H1 (cell line): ENCODE data around the gene ANKMY2. TPM values are rescaled to one million over a fixed set of nuclear protein-coding genes. Genes with fewer than 3 reads are reported as not detected.

ENCODE experiments used
- CTCF ChIA-PET: fragments of 300-600 bp; sonication (Branson Sonifier 250); formaldehyde crosslinking; loops from one replicate; lab custom pipeline; 2021; ENCODE audit not compliant: partially characterized antibody; lab: Charles Lee
- POLR2A ChIA-PET: fragments of 300-600 bp; sonication (Branson Sonifier 250); formaldehyde crosslinking; loops from one replicate; lab custom pipeline; 2021; ENCODE audit warnings: inconsistent platforms; ENCODE audit not compliant: partially characterized antibody; lab: Charles Lee
- DNase-seq, 2 experiments: peaks; one replicate each; pipeline versions ENCODE4 v3.0.0 to v3.0.0-alpha.2; 2010 to 2022; ENCODE audit warnings: low spot score in 2 of 2, low read depth in 1 of 2, mixed read lengths in 1 of 2
- FAIRE-seq: peaks from 2 replicates; lab custom pipeline; 2011; peaks lifted over from hg19 to GRCh38; lab: Jason Lieb, UNC
- H2AFZ ChIP-seq: 2 replicates; pipeline ENCODE4 v1.8.1; 2012; ENCODE audit warnings: low read length, inconsistent platforms
- H2AK5ac ChIP-seq: 2 replicates; pipeline ENCODE4 v1.6.1; 2013; ENCODE audit warnings: low read depth, low read length
- H2BK120ac ChIP-seq: replicated peaks from 2 replicates; pipeline ENCODE3; 2013; ENCODE audit warnings: low read depth, low read length, inconsistent platforms
- H2BK12ac ChIP-seq: 2 replicates; pipeline ENCODE4 v1.6.1; 2013; ENCODE audit warnings: low read depth, low read length
- H2BK15ac ChIP-seq: 2 replicates; pipeline ENCODE4 v1.6.1; 2013; ENCODE audit warnings: low read length
- H2BK20ac ChIP-seq: 2 replicates; pipeline ENCODE4 v1.6.1; 2013; ENCODE audit warnings: low read length
- H2BK5ac ChIP-seq: 2 replicates; pipeline ENCODE4 v1.6.1; 2013; ENCODE audit warnings: low read depth, low read length
- H3K14ac ChIP-seq: 2 replicates; pipeline ENCODE4 v1.6.1; 2013; ENCODE audit warnings: inconsistent platforms; ENCODE audit not compliant: insufficient read length
- H3K18ac ChIP-seq: 2 replicates; pipeline ENCODE4 v1.6.1; 2013; ENCODE audit warnings: low read length; ENCODE audit errors: extremely low read depth
- H3K23ac ChIP-seq: 2 replicates; pipeline ENCODE4 v1.6.1; 2013; ENCODE audit warnings: inconsistent platforms; ENCODE audit not compliant: insufficient read length
- H3K23me2 ChIP-seq: 2 replicates; pipeline ENCODE4 v1.6.1; 2013; ENCODE audit warnings: low read depth, low read length
- H3K27ac ChIP-seq: 2 replicates; pipeline ENCODE4 v1.6.1; 2011; ENCODE audit warnings: low read depth, low read length, inconsistent platforms
- H3K27me3 ChIP-seq, 4 experiments: replicated peaks in 1 of 4; 1 replicate in 1 of 4; 2 replicates in 3 of 4; pipeline versions ENCODE4 v1.6.1 to v1.8.1; 2011 to 2013; ENCODE audit warnings: low read length in 3 of 4, mild to moderate bottlenecking in 3 of 4, inconsistent platforms in 2 of 4, mixed read lengths in 2 of 4, moderate library complexity in 1 of 4; ENCODE audit not compliant: control insufficient read depth in 3 of 4, insufficient read depth in 3 of 4; ENCODE audit errors: extremely low read depth in 1 of 4
- H3K36me3 ChIP-seq, 4 experiments: 2 replicates each; pipeline versions ENCODE4 v1.6.1 to v1.8.1; 2011 to 2013; ENCODE audit warnings: mild to moderate bottlenecking in 4 of 4, low read length in 3 of 4, moderate library complexity in 2 of 4, control low read depth in 1 of 4, inconsistent platforms in 1 of 4; ENCODE audit not compliant: insufficient read depth in 4 of 4, control insufficient read depth in 2 of 4
- H3K4ac ChIP-seq: replicated peaks from 2 replicates; pipeline ENCODE3; 2013; ENCODE audit warnings: low read length, low read depth, mixed read lengths, inconsistent platforms; ENCODE audit not compliant: insufficient read length
- H3K4me1 ChIP-seq, 4 experiments: replicated peaks in 1 of 4; 1 replicate in 1 of 4; 2 replicates in 3 of 4; pipeline versions ENCODE4 v1.6.1 to v1.8.1; 2011 to 2013; ENCODE audit warnings: low read length in 3 of 4, inconsistent platforms in 2 of 4, mixed read lengths in 1 of 4; ENCODE audit not compliant: insufficient read depth in 4 of 4, control insufficient read depth in 3 of 4
- H3K4me2 ChIP-seq, 2 experiments: 2 replicates each; pipeline versions ENCODE4 v1.6.1 to v1.8.1; 2011 to 2013; ENCODE audit warnings: low read depth in 2 of 2, low read length in 2 of 2, control low read depth in 1 of 2, inconsistent platforms in 1 of 2, mild to moderate bottlenecking in 1 of 2; ENCODE audit not compliant: insufficient read depth in 1 of 2
- H3K4me3 ChIP-seq, 4 experiments: fragments of 200-600, 300-600 bp in 1 of 4; sonication (generic), shearing (Covaris generic), sonication (Bioruptor Twin) in 1 of 4; 2 replicates each; pipeline versions ENCODE4 v1.5.1 to v1.8.1; 2011 to 2016; ENCODE audit warnings: low read length in 4 of 4, low read depth in 3 of 4, control low read depth in 2 of 4, inconsistent platforms in 2 of 4, mild to moderate bottlenecking in 2 of 4, mixed read lengths in 1 of 4, moderate library complexity in 1 of 4; ENCODE audit not compliant: insufficient read depth in 2 of 4; ENCODE audit errors: extremely low read depth in 1 of 4
- H3K56ac ChIP-seq: replicated peaks from 2 replicates; pipeline ENCODE3; 2013; ENCODE audit warnings: low read depth, mild to moderate bottlenecking, mixed read lengths, low read length, inconsistent platforms; ENCODE audit not compliant: insufficient read length
- H3K79me1 ChIP-seq: 2 replicates; pipeline ENCODE4 v1.6.1; 2013; ENCODE audit warnings: low read depth, low read length, control low read depth
- H3K79me2 ChIP-seq, 2 experiments: 2 replicates each; pipeline versions ENCODE4 v1.6.1 to v1.8.1; 2012 to 2013; ENCODE audit warnings: low read length in 2 of 2, mild to moderate bottlenecking in 2 of 2, inconsistent platforms in 1 of 2; ENCODE audit not compliant: insufficient read depth in 2 of 2, control insufficient read depth in 1 of 2
- H3K9ac ChIP-seq, 4 experiments: replicated peaks in 1 of 4; 1 replicate in 1 of 4; 2 replicates in 3 of 4; pipeline versions ENCODE4 v1.6.1 to v1.8.1; 2011 to 2013; ENCODE audit warnings: low read depth in 3 of 4, low read length in 3 of 4, control low read depth in 2 of 4, mild to moderate bottlenecking in 2 of 4, moderate library complexity in 2 of 4, inconsistent platforms in 1 of 4; ENCODE audit errors: extremely low read depth in 1 of 4
- H3K9me3 ChIP-seq, 2 experiments: 2 replicates each; pipeline versions ENCODE4 v1.6.1 to v1.8.1; 2012 to 2013; ENCODE audit warnings: mild to moderate bottlenecking in 2 of 2, moderate library complexity in 2 of 2, control low read depth in 1 of 2, inconsistent platforms in 1 of 2, low read depth in 1 of 2, low read length in 1 of 2, mixed read lengths in 1 of 2; ENCODE audit not compliant: insufficient read depth in 2 of 2
- H4K20me1 ChIP-seq, 2 experiments: replicated peaks in 1 of 2; 2 replicates each; pipeline versions ENCODE3 to v1.8.1; 2011 to 2013; ENCODE audit warnings: inconsistent platforms in 2 of 2, low read length in 2 of 2, mild to moderate bottlenecking in 1 of 2; ENCODE audit not compliant: insufficient read depth in 2 of 2, control insufficient read depth in 1 of 2
- H4K5ac ChIP-seq: 2 replicates; pipeline ENCODE4 v1.6.1; 2013; ENCODE audit warnings: low read length, low read depth, mixed read lengths, inconsistent platforms; ENCODE audit not compliant: insufficient read length
- H4K8ac ChIP-seq: 2 replicates; pipeline ENCODE4 v1.8.0; 2013; ENCODE audit warnings: mild to moderate bottlenecking, moderate library complexity, low read length, inconsistent platforms; ENCODE audit not compliant: insufficient read depth; ENCODE audit errors: extremely low read depth
- H4K91ac ChIP-seq: replicated peaks from 2 replicates; pipeline ENCODE3; 2013; ENCODE audit warnings: low read length, mixed read lengths, inconsistent platforms; ENCODE audit not compliant: insufficient read length
- KDM4A ChIP-seq: IDR thresholded peaks from one replicate; pipeline ENCODE4 v1.7.1; 2012; ENCODE audit warnings: low read depth, mild to moderate bottlenecking, moderate library complexity, low read length, inconsistent platforms; ENCODE audit not compliant: severe bottlenecking
- MAX ChIP-seq: IDR thresholded peaks from 2 replicates; pipeline ENCODE4 v1.6.1; 2012; ENCODE audit warnings: inconsistent platforms
- NANOG ChIP-seq: IDR thresholded peaks from 2 replicates; pipeline ENCODE4 v1.6.1; 2011; ENCODE audit warnings: low read length, low read depth, mild to moderate bottlenecking, inconsistent platforms; ENCODE audit not compliant: insufficient read depth, poor library complexity, severe bottlenecking
- RAD21 ChIP-seq, 2 experiments: IDR thresholded peaks in 1 of 2; conservative IDR thresholded peaks in 1 of 2; 2 replicates each; pipeline ENCODE4 v1.6.1; 2011; ENCODE audit warnings: low read depth in 2 of 2, low read length in 2 of 2, improper control_type of control experiment in 1 of 2, inconsistent platforms in 1 of 2, mild to moderate bottlenecking in 1 of 2, moderate library complexity in 1 of 2
- RFX5 ChIP-seq: IDR thresholded peaks from 2 replicates; pipeline ENCODE4 v1.6.1; 2011; ENCODE audit warnings: low read depth, low read length, improper control_type of control experiment, borderline replicate concordance
- WGBS, 2 experiments: shearing (Covaris generic) in 1 of 2; methylation state at CpG; one replicate each; pipeline versions ENCODE4 v1.1.6 to v1.1.7; 2013 to 2015; ENCODE audit warnings: low lambda C conversion rate in 2 of 2, mixed read lengths in 2 of 2, inconsistent platforms in 1 of 2, low coverage in 1 of 2, missing lambda C conversion rate in 1 of 2; ENCODE audit not compliant: insufficient replicate concordance in 2 of 2, insufficient coverage in 1 of 2, insufficient read length in 1 of 2; ENCODE audit errors: extremely low coverage in 1 of 2, missing lambda C conversion rate in 1 of 2; 5-methylcytosine and 5-hydroxymethylcytosine counted together
- polyA plus RNA-seq, 7 experiments: library from polyadenylated mRNA; depleted of rRNA in 3 of 7; stranded (reverse) in 5 of 7; unstranded in 2 of 7; fragments of >200 nt in 5 of 7; fragments of 200-250 nt in 2 of 7; gene quantifications; 1 replicate in 5 of 7; 2 replicates in 1 of 7; 4 replicates in 1 of 7; pipeline versions ENCODE4 v1.2.1 to v1.2.3, GENCODE V29; 2011 to 2013; ENCODE audit warnings: missing spikeins in 2 of 7, mixed read lengths in 2 of 7
- total RNA-seq: library from RNA; stranded (reverse); fragmentation: NEBNext Ultra II Directional; extraction: Animal tissue kit (Norgen Biotek cat#: 25700); gene quantifications from 2 replicates; pipeline ENCODE4 v1.2.1, GENCODE V29; 2021

Gene ANKMY2
- total and polyA plus RNA-seq, 2 of the 8 experiments (the other 6 are each of a cell fraction or from before 2014, with no cell fraction given), result 5.2 to 9.3 TPM

GRCh38 chr7:16562456-16563220, 82.9 kb downstream of the ANKMY2 start:
- no peak overlapping the region for H2BK15ac ChIP-seq
- CTCF ChIA-PET, result interaction anchor here (0.7 to 3.3 kb wide), 8 partner anchors 9 to 1547 kb away, joined by 3 to 27 read pairs (median 4); no protein-coding TSS in a partner anchor
- no peaks in the 10 kb centered on the region for H4K20me1 ChIP-seq
- no peak overlapping the region for H2BK12ac ChIP-seq
- H2AFZ ChIP-seq, result 0 out of 2 replicates have a peak overlapping the region, but pooled peaks have one; percentile 73
- H2BK5ac ChIP-seq, result no peak overlapping the region
- H4K8ac ChIP-seq, result no peak overlapping the region
- H3K36me3 ChIP-seq, result no peaks in the 10 kb centered on the region
- H2AK5ac ChIP-seq, result no peak overlapping the region
- no peaks in the 10 kb centered on the region for H3K23me2 ChIP-seq
- DNase-seq (no peak), FAIRE-seq (no peak)
- no peak overlapping the region for H4K91ac ChIP-seq
- H3K4me3 ChIP-seq, result no peak overlapping the region
- no peak overlapping the region for H4K5ac ChIP-seq
- no peak overlapping the region for H3K9ac ChIP-seq
- no peak overlapping the region for H2BK20ac ChIP-seq
- no peak overlapping the region for H3K56ac ChIP-seq
- H3K4me1 ChIP-seq, result no peaks in the 10 kb centered on the region
- H3K18ac ChIP-seq, result no peak overlapping the region
- no peak overlapping the region for H2BK120ac ChIP-seq
- no peaks in the 10 kb centered on the region for H3K79me1 ChIP-seq
- no peaks in the 10 kb centered on the region for H3K9me3 ChIP-seq
- no peak overlapping the region for H3K27ac ChIP-seq
- no peaks in the 10 kb centered on the region for H3K79me2 ChIP-seq
- no peak overlapping the region for H3K14ac ChIP-seq
- no peaks in the 10 kb centered on the region for H3K27me3 ChIP-seq
- POLR2A ChIA-PET, result no interaction called here
- TF ChIP-seq NANOG (no peak), MAX (no peak), RFX5 (no peak), KDM4A (no peak), RAD21 (IDR thresholded peaks at IDR 0.05 in 1 of 2, conservative IDR thresholded peaks at IDR 0.05 in 1 of 2; ENCODE audit: low read depth in 2 of 2, low read length in 2 of 2) (no peak)
- no peak overlapping the region for H3K4me2 ChIP-seq
- H3K23ac ChIP-seq, result no peak overlapping the region
- 91% methylated on average over 9 of the region's 9 CpGs; no CpG with 5 or more reads in 1 of the 2 experiments for WGBS, 2 experiments
- H3K4ac ChIP-seq, result no peak overlapping the region
